ENCODE results near the gene ARHGEF19.
"Not testable (repeated sequence)": the region's sequence is repeated elsewhere in the genome, so short reads cannot be mapped to it uniquely, and the experiment has no call there.

The ARHGEF19 gene

GRCh38 chr1:16243936-16244649 lies 31.6 kb upstream of the ARHGEF19 start:
- DNase-seq, result peak; percentile 89

GRCh38 chr1:16243215-16243610 lies 30.8 kb upstream of the ARHGEF19 start:
- no peak for DNase-seq

- no peak for DNase-seq
Observed at GRCh38 chr1:16242556-16243214, 30.2 kb upstream of the ARHGEF19 start.

GRCh38 chr1:16241221-16241708 lies 28.8 kb upstream of the ARHGEF19 start:
- DNase-seq, result no peak

GRCh38 chr1:16239972-16240491 lies 27.6 kb upstream of the ARHGEF19 start:
- no peak for DNase-seq

GRCh38 chr1:16237343-16237830 lies 24.9 kb upstream of the ARHGEF19 start:
- no peak for DNase-seq

- peak; percentile 98 for DNase-seq
Observed at GRCh38 chr1:16236511-16237342, 24.3 kb upstream of the ARHGEF19 start, which contains the start of gene CPLANE2. Gene CPLANE2 (minus strand): TSS chr1:16237183. CDS start chr1:16236742, 441 bp downstream.

- no peak for DNase-seq
Observed at GRCh38 chr1:16235944-16236510, 23.6 kb upstream of the ARHGEF19 start.

- DNase-seq, result no peak
Observed at GRCh38 chr1:16235347-16235746, 22.9 kb upstream of the ARHGEF19 start.

GRCh38 chr1:16233431-16233830 lies 21.0 kb upstream of the ARHGEF19 start:
- no peak for DNase-seq

- DNase-seq, result no peak
Observed at GRCh38 chr1:16232316-16232710, 19.9 kb upstream of the ARHGEF19 start.

- no peak for DNase-seq
Observed at GRCh38 chr1:16231331-16232315, 19.2 kb upstream of the ARHGEF19 start.

- DNase-seq, result no peak
Observed at GRCh38 chr1:16230744-16231143, 18.3 kb upstream of the ARHGEF19 start.

GRCh38 chr1:16229976-16230740 lies 17.7 kb upstream of the ARHGEF19 start:
- no peak for DNase-seq

GRCh38 chr1:16226490-16227179 lies 14.2 kb upstream of the ARHGEF19 start:
- DNase-seq, result no peak

GRCh38 chr1:16226129-16226489 lies 13.7 kb upstream of the ARHGEF19 start:
- DNase-seq, result no peak

- DNase-seq, result no peak
Observed at GRCh38 chr1:16224472-16224871, 12.0 kb upstream of the ARHGEF19 start.

GRCh38 chr1:16222716-16223115 lies 10.3 kb upstream of the ARHGEF19 start:
- DNase-seq, result not testable (repeated sequence)

GRCh38 chr1:16221499-16221898 lies 9.0 kb upstream of the ARHGEF19 start:
- no peak for DNase-seq

- DNase-seq, result no peak
Observed at GRCh38 chr1:16219968-16220500, 7.6 kb upstream of the ARHGEF19 start.
